ENCODE measurements around the gene AP1G2.
A peak's percentile ranks its signal among the peaks of the same experiment; 100 is the strongest.

AP1G2 gene

DNA sequence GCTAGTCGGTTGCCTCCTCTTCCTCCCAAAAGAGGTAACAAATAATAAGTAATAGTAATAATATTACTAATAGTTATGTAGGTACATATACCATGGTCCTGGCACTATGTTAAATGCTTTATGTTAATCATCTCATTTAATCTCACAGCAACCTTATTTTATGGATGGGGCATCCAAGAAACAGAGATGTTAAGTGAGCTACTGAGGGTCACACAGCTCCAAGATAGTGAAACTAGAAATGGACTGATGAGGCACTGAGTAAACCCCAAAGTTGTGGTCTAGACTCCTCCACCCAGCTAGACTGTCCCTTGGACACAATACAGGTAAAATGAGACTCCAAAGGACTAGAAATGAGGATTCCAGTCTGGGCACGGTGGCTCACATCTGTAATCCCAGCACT lies 31.1 kb downstream of the AP1G2 start:
- no peak for DNase-seq

- DNase-seq = no peak
Observed at GRCh38 chr14:23535943-23536342, 31.6 kb downstream of the AP1G2 start.

DNA sequence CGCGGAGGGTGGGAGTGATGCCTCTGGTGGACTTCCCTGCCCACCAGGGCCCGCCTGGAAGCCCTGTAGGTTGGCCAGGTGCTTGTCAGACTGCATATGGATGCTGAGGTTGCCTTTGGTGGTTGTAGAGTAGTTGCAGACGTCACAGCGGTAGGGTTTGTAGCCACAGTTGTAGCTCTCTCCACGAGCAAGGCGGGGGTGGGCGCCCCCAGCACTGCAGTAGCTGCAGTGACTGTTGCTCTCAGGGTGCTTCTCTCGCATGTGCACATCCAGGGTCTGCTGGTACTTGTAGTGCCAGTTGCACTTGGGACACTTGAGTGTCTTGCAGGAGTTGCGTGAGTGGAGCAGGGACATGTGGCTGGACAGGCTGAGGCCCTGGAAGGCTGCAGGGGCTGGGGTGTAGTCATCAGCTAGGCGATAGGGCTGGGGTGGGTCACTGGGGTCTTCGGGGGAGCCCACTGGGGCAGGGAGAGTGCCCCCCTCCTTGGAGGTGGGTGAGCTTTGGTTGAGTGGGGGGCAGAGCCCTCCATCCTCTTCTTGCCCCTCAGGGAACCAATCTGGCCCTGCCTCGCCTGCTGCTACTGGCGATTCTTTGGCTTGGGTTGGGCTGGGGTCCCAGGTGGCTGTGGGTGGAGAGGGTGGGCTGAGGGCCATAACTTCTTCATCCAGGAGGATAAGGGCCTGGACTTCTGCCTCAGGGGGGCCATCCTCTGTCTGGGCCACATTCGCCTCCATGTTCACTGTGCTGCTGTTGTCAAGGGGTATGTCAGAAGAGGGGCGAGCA lies 33.7 kb downstream of the AP1G2 start:
- DNase-seq = no peak

DNA sequence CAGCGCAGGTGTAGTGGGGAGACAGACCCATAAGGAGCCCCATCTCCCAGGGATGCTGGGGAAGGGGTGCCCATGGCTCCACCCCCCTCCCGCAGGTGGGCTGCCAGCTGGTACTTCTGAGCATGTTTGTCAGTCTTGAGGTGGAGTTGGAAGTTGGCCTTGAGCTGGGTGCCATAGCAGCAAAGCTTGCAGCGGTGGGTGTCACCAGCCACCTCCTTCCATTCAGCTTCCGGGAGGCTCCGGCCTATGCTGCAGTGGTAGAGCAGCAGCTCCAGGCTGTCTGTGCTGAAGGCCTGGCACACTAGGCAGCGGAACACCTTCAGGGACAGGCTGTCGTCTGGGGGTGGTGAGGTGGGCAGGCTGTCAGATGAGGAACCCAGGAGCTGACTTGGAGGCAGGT lies 34.9 kb downstream of the AP1G2 start:
- no peak for DNase-seq

DNA sequence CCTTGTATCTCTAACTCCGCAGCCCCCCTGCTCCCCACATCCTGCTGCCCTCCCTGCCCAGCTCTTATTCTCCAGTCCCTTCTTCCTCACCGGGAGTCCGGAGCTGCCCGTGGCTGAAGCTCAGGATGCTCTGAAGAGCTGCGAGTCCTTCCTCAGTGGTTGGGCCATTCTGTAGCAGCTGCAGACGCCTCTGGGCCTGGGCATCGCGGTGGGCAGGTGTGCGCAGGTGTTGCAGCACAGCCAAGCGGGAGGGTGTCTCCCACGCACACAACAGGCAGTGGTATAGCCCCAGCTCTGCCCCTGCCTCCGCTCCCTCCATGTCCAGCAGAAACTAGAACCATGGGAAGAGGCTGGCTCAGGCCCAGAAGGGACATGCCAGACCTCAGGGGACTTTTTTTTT lies 36.2 kb downstream of the AP1G2 start:
- no peak for DNase-seq

DNA sequence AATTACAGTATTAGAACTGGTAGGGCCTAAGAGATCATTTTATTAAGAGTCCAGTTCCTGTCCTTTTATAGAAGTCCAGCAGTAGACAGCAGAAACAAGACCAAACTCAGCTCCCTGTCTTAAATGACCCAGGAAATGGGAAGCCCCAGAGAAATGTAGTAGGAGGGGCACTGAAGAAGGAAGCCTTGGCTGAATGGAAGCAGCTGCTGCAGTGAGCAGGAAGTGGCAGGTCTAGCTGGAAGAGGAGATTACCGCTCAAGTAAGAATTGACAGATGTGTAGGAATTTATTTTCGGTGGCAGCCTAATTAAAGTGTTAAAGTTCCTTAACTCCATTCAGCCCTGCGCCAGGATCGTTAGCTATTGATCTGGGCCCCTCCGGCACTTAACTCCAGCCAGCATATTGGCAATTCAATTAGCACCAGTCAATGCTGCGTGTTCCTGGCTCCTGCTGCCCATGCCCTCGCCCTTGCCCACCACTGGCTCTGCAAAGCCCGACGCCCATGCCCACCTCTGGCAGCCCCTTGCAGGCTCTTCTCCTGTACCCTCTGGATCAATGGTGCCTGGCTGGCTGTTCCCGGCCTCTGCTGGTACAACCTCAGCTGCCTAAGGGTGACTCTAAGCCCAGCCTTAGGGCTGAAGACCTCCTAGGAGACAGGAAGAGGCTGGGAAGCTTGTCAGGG lies 37.1 kb downstream of the AP1G2 start:
- DNase-seq = no peak

GRCh38 chr14:23529016-23529415 lies 38.6 kb downstream of the AP1G2 start:
- DNase-seq = no peak

DNA sequence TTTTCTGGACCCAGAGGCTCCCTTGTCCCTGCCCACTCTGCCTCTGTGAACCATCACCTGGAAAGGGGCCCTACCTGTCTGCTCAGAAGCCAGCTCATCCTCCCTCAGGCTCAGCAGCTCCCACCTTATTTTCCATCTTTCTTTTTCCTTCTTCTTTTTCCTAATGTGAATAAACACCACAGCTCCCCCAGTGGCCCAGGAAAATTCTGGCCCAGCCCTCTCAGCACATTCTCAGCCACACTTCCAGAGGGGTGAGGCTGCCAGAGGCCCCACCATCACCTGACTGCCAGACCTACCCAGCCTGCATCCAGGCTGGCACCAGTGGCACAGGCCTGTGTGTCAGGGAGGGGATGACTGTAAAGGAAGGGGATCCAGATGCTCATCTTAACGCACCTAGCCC lies 39.0 kb downstream of the AP1G2 start:
- DNase-seq = no peak

DNA sequence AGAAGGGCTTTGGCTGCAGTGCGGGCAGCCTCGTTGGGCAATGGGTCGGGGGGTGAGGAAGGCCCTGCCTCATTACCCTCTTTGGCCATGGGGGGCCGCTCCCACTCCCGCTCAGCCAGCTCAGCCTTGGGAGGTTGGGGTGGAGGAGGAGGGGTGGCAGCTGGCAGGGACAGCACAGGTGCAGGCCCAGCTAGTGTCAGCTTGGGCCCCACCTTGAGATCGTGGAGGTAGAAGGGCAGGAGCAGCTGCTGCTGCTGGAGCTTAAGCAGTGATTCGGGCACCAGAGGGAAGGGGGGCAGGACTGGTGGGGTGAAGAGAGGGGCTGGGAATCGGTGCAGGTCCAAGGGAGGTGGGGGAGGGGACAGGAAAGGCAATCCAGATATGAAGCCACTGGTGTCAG lies 42.0 kb downstream of the AP1G2 start:
- no peak for DNase-seq

GRCh38 chr14:23524954-23525353 lies 42.6 kb downstream of the AP1G2 start:
- DNase-seq = no peak

DNA sequence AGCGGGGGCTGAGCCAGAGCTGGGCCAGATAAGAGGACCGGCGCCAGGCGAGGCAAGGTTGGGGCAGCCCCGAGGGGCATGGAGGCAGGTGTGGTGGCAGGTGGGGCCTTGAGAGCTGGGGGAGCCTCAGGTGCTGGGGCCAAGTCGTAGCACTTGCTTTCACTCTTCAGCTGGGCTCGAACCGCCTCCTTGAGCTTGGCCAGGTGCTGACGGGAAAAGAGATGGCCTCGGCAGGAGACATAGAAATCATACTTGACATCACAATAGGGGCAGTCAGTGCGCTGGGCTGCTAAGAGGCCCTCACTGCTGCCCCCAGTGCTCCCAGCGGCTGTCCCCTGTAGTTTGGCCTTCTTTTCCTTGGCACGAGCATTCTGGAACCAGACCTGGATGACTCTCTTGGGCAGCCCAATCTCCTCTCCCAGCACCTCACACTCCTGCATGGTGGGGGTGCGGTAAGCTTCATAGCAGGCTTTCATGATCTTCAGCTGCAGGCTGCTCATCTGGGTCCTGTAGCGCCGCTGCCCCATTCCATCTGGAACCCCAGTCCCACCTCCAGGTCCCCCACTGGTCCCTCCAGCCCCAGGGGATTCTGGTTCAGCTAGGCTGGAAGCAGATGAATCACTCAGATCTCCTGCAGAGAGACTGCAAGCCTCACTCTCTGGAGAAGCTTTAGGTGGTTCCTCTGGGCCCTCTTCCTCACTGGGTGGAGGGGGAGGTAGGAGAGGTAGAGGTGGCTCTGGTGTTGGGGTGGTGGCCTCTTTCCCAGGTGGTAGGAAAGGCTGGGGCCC lies 44.2 kb downstream of the AP1G2 start:
- DNase-seq = no peak

DNA sequence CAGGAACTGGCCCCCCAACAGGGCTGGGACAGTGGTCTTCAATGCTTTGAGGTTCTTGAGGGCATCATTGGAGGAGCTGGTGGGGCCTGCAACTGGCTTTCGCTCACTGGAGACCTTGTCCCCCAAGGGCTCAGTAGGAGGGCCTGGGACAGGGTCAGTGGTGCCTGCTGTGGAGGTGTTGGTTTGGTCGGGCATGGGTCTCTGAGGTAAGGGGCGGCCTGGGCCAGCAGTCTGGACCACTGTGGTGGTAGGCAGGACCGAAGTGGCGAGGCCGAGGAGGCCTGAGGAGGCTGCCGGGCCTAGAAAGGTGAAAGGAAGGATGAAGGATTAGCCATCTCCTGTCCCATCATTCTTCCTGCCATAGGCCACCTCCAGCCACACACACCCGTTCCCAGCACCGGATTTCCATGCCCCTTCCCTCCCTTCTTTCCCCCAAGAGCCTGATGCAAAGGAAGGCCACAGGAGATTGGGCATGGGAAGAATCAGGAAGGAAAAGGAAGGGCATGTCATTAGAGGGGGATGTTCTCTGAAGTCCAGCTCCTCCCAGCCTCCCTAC lies 44.9 kb downstream of the AP1G2 start:
- DNase-seq = no peak

GRCh38 chr14:23521785-23522640 lies 45.6 kb downstream of the AP1G2 start:
- DNase-seq = no peak

- DNase-seq = no peak
Observed at GRCh38 chr14:23520899-23521533, 46.6 kb downstream of the AP1G2 start.

- no peak for DNase-seq
Observed at GRCh38 chr14:23518709-23519108, 48.9 kb downstream of the AP1G2 start.

DNA sequence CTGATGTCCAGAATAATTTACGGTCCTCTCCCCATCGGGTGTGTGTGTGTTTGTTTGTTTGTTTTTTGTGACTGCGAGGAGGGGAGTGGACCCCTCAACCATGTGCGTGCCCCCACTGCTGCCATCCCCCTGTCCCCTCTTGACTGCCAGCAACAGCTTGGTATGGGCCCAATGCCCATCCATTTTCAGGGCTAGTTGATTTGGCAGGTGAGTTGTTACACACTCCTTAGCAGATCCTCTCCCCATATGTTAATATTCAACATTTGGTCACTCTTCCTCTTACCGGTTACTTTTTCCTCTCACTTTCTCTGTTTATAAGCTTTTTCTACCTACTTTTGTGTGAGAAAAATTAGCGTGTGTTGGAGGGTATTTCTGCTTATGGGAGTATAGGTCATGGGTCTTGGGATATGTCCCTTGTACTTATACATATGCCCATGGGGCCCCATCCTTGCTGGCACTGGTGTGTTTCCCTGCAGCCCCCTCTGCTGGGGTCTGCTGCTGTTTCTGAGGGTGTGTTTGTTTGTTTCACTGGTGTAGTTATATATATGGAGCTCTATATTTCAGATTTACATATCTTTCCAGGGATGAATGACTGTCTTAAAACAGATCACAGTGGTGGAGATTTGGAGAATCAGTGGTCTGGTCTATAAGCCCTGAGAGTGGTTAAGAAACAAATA lies 49.8 kb downstream of the AP1G2 start:
- no peak for DNase-seq

DNA sequence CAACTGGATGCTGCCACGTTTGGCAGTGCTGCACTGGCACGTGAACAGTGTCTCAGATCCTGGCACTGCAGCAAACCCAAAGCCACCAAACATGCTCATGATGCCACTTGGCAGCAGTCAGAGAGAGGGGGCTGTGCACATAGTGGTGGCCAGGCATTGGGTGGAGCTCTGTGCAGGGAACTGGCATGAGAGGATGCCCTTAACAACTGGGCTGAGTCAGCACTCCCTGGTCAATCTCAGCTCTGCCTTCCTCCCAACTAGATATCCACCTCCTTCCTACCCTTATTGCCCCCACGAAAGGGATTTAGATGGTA lies 53.0 kb downstream of the AP1G2 start:
- DNase-seq = peak; percentile 37

DNA sequence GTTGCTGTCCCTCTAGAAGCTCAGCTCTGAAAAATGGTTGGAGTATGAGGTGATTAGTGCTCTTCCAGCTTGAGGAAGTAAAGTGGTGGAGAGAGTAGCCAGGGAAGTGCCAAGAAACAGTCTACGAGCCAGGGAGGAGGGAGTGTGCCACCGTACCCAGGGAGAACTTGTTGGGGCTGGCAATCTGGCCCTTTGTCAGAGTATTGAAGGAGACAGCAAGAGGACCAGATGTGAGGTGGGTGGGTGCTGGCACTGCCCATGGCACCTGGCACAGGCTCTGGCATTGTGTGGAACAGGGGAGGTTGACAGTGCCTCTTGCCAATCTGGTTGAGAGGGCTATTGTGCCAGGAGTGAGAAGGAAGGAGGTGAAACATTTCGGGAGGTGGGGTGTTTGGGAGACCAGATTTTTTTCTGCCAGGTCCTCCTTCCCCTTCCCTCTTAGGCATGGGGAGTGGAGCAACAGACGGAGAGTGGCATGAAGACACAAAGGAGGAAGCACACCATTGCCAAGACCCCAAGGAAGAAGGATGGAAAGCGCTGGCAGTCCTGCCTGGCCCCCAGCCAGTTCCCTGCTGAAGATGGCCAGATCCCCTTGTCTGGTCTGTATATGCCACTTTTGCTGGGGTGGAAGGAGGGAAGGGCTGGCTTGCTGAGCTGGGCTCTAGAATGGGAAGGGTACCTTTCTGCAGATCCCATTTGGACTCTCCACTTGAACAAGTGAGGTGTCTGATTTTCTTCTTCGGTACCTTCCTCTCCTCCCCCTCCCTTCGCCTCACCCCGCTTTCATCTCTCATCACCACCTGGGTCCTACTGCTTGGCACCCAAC lies 53.6 kb downstream of the AP1G2 start:
- DNase-seq = no peak

DNA sequence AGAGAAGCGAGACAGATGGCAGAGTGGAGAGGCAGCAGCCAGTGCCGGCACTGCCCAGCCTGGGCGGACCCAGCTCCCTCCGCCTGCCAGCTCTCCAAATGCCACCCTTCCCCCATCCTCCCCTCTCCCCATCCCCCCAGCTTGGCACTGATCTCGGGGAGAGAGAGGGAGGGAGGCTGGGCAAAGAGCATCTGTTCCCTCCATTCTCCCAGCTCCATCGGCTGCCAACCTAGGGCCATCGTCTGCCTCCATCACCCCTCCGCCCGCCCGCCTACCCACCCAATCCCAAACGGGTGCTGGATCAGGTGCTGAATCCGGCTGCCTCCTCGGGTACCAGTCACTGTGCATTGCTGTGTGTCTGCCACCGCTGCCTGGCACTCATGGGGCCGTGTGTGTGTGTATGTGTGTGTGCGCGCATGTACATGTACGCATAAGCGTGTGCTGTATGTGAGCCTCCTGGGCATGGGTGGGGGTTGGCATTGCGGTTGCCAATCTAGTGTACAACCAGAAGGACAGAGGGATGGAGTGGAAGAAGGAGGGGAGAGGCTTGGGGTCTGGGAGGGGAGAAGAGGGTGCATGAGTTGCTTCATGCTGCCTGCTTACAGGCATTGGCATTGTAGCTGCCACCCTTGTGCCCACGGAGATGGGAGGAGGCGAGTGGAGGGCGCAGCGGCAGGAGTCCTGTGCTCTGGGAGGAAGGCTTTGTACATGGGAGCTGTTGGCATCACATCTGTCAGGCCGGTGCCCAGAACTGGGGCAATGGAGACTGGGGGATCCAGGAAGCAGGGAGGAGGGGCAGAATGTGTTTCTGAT lies 54.4 kb downstream of the AP1G2 start:
- DNase-seq = peak; percentile 47

DNA sequence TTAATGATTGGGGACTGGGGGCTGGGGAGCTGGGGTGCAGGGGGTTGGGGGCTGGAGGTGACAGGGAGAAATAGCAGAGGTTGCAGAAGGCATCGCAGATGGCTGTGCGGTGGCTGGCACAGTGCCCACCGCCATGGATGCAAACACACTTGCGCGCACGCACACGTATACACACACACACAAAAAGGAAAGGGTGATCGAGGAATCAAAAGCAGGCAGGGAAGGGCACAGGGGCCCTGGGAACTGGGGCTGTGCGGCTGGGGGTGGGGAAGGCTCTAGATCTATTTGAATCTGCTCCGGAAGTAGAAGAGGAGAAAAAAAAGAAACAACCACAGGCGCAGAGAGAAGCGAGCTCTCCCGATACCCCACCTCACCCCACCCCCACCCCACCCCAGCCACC lies 55.4 kb downstream of the AP1G2 start:
- no peak for DNase-seq
